ENCODE results near the gene SLC27A1. TPM values are rescaled to one million over a fixed set of nuclear protein-coding genes. Genes with fewer than 3 reads are reported as not detected.
A peak's percentile ranks its signal among the peaks of the same experiment; 100 is the strongest.
"Not testable (repeated sequence)": the region's sequence is repeated elsewhere in the genome, so short reads cannot be mapped to it uniquely, and the experiment has no call there.

SLC27A1 gene
- total RNA-seq, 1 donor from 2014 or later, result 1.8 TPM

GRCh38 chr19:17468302-17469091, 1.8 kb upstream of the SLC27A1 start:
- Mint-ChIP-seq H3K4me1 (peaks cover 30% of the 10 kb centered on the region), H3K27ac (no peak overlapping the region), H3K4me3 (peak overlapping the region; percentile 100), H3K27me3 (peaks cover 18% of the 10 kb centered on the region), H3K9me3 (no peaks in the 10 kb centered on the region), H3K36me3 (ENCODE audit: low read depth) (peaks cover 2% of the 10 kb centered on the region)
- intact Hi-C loops (cut with micrococcal nuclease), result no loop called here
- peak; percentile 58 for DNase-seq

- Mint-ChIP-seq H3K27me3 (peaks cover 18% of the 10 kb centered on the region), H3K4me1 (peaks cover 30% of the 10 kb centered on the region), H3K9me3 (no peaks in the 10 kb centered on the region), H3K4me3 (peak overlapping the region; percentile 100), H3K27ac (peak overlapping the region; percentile 45), H3K36me3 (ENCODE audit: low read depth) (peaks cover 2% of the 10 kb centered on the region)
- no peak for DNase-seq
- intact Hi-C loops (cut with micrococcal nuclease), result no loop called here
These were observed 1.2 kb upstream of the SLC27A1 start for GRCh38 chr19:17469092-17469480.

- H3K4me3 Mint-ChIP-seq, result peak overlapping the region; percentile 100
- peaks cover 30% of the 10 kb centered on the region for H3K4me1 Mint-ChIP-seq
- H3K36me3 Mint-ChIP-seq (ENCODE audit: low read depth), result peaks cover 2% of the 10 kb centered on the region
- H3K9me3 Mint-ChIP-seq, result no peaks in the 10 kb centered on the region
- H3K27me3 Mint-ChIP-seq, result peaks cover 18% of the 10 kb centered on the region
- intact Hi-C loops (cut with micrococcal nuclease), result loop anchor here (1.0 kb wide), 1 partner anchor 86 kb away; the partner anchor contains the start of gene COLGALT1
- DNase-seq, result peak; percentile 93
- H3K27ac Mint-ChIP-seq, result peak overlapping the region; percentile 92
These were observed 750 bp upstream of the SLC27A1 start for GRCh38 chr19:17469481-17470067.

- H3K9me3 Mint-ChIP-seq, result no peaks in the 10 kb centered on the region
- no peak for DNase-seq
- intact Hi-C loops (cut with micrococcal nuclease), result no loop called here
- H3K27ac Mint-ChIP-seq, result peak overlapping the region; percentile 48
- peaks cover 2% of the 10 kb centered on the region for H3K36me3 Mint-ChIP-seq (ENCODE audit: low read depth)
- H3K4me1 Mint-ChIP-seq, result peaks cover 26% of the 10 kb centered on the region
- peak overlapping the region; percentile 100 for H3K4me3 Mint-ChIP-seq
- H3K27me3 Mint-ChIP-seq, result peaks cover 20% of the 10 kb centered on the region
These were observed 1.2 kb downstream of the SLC27A1 start for GRCh38 chr19:17471410-17472125.

- Mint-ChIP-seq H3K27me3 (peaks cover 11% of the 10 kb centered on the region), H3K4me3 (peak overlapping the region; percentile 28), H3K27ac (no peak overlapping the region), H3K36me3 (ENCODE audit: low read depth) (peaks cover 2% of the 10 kb centered on the region), H3K4me1 (peaks cover 26% of the 10 kb centered on the region), H3K9me3 (no peaks in the 10 kb centered on the region)
- peak; percentile 67 for DNase-seq
- intact Hi-C loops (cut with micrococcal nuclease), result no loop called here
These were observed 2.7 kb downstream of the SLC27A1 start for GRCh38 chr19:17473041-17473440.

- H3K27ac Mint-ChIP-seq; H3K27me3 Mint-ChIP-seq; H3K36me3 Mint-ChIP-seq (ENCODE audit: low read depth); DNase-seq; H3K4me3 Mint-ChIP-seq; H3K9me3 Mint-ChIP-seq; intact Hi-C loops (cut with micrococcal nuclease): not testable (repeated sequence)
- H3K4me1 Mint-ChIP-seq, result peaks cover 15% of the 10 kb centered on the region
These were observed 4.8 kb downstream of the SLC27A1 start for GRCh38 chr19:17475011-17475540.

- no peaks in the 10 kb centered on the region for H3K36me3 Mint-ChIP-seq (ENCODE audit: low read depth)
- DNase-seq, result no peak
- H3K9me3 Mint-ChIP-seq, result no peaks in the 10 kb centered on the region
- peaks cover 14% of the 10 kb centered on the region for H3K4me1 Mint-ChIP-seq
- H3K27me3 Mint-ChIP-seq, result peaks cover 5% of the 10 kb centered on the region
- intact Hi-C loops (cut with micrococcal nuclease), result no loop called here
- no peak overlapping the region for H3K4me3 Mint-ChIP-seq
- no peak overlapping the region for H3K27ac Mint-ChIP-seq
These were observed 5.3 kb downstream of the SLC27A1 start for GRCh38 chr19:17475541-17476115.

GRCh38 chr19:17479325-17479791, 9.0 kb downstream of the SLC27A1 start:
- H3K27me3 Mint-ChIP-seq, result peaks cover 2% of the 10 kb centered on the region
- H3K4me3 Mint-ChIP-seq, result no peak overlapping the region
- DNase-seq, result no peak
- H3K27ac Mint-ChIP-seq, result no peak overlapping the region
- no peaks in the 10 kb centered on the region for H3K4me1 Mint-ChIP-seq
- no peaks in the 10 kb centered on the region for H3K36me3 Mint-ChIP-seq (ENCODE audit: low read depth)
- no peaks in the 10 kb centered on the region for H3K9me3 Mint-ChIP-seq
- intact Hi-C loops (cut with micrococcal nuclease), result no loop called here

GRCh38 chr19:17481986-17482385, 11.7 kb downstream of the SLC27A1 start:
- no peak for DNase-seq
- H3K27me3 Mint-ChIP-seq, result no peaks in the 10 kb centered on the region
- no peak overlapping the region for H3K4me3 Mint-ChIP-seq
- H3K9me3 Mint-ChIP-seq, result no peaks in the 10 kb centered on the region
- H3K36me3 Mint-ChIP-seq (ENCODE audit: low read depth), result no peaks in the 10 kb centered on the region
- intact Hi-C loops (cut with micrococcal nuclease), result no loop called here
- no peak overlapping the region for H3K27ac Mint-ChIP-seq
- H3K4me1 Mint-ChIP-seq, result no peaks in the 10 kb centered on the region

- Mint-ChIP-seq H3K36me3 (ENCODE audit: low read depth) (no peaks in the 10 kb centered on the region), H3K27me3 (no peaks in the 10 kb centered on the region), H3K9me3 (no peaks in the 10 kb centered on the region), H3K4me3 (no peak overlapping the region), H3K4me1 (no peaks in the 10 kb centered on the region), H3K27ac (no peak overlapping the region)
- intact Hi-C loops (cut with micrococcal nuclease), result no loop called here
- DNase-seq, result no peak
These were observed 12.7 kb downstream of the SLC27A1 start for GRCh38 chr19:17482877-17483604.

GRCh38 chr19:17483605-17484002, 13.3 kb downstream of the SLC27A1 start:
- Mint-ChIP-seq H3K4me3 (no peak overlapping the region), H3K9me3 (no peaks in the 10 kb centered on the region), H3K36me3 (ENCODE audit: low read depth) (no peaks in the 10 kb centered on the region), H3K4me1 (peaks cover 3% of the 10 kb centered on the region), H3K27ac (no peak overlapping the region), H3K27me3 (no peaks in the 10 kb centered on the region)
- DNase-seq, result no peak
- intact Hi-C loops (cut with micrococcal nuclease), result no loop called here

- Mint-ChIP-seq H3K27me3 (no peaks in the 10 kb centered on the region), H3K9me3 (no peaks in the 10 kb centered on the region), H3K36me3 (ENCODE audit: low read depth) (no peaks in the 10 kb centered on the region), H3K4me3 (no peak overlapping the region), H3K27ac (no peak overlapping the region), H3K4me1 (peaks cover 10% of the 10 kb centered on the region)
- no peak for DNase-seq
- intact Hi-C loops (cut with micrococcal nuclease), result no loop called here
These were observed 14.3 kb downstream of the SLC27A1 start for GRCh38 chr19:17484520-17485185.
